Thyroid gland (tissue), 4 donors: ENCODE data around the gene EFCC1.

Experiments used
- POLR2A ChIP-seq, 2 donors: fragments of 450-650 bp; IDR thresholded peaks; one replicate each; pipeline ENCODE4 v1.6.1; 2017; ENCODE audit warnings: antibody characterized with exemption in 2 of 2, mild to moderate bottlenecking in 2 of 2, moderate library complexity in 1 of 2
- TF ChIP-seq, protein P1 (sequence below), 6 experiments: fragments of 200-600 bp in 3 of 6; fragments of 450-650 bp in 3 of 6; sonication (generic) in 3 of 6; IDR thresholded peaks; one replicate each; pipeline ENCODE4 v1.5.1; 2016 to 2019; ENCODE audit warnings: antibody characterized with exemption in 6 of 6, mild to moderate bottlenecking in 2 of 6, inconsistent platforms in 1 of 6, moderate library complexity in 1 of 6

DNA sequence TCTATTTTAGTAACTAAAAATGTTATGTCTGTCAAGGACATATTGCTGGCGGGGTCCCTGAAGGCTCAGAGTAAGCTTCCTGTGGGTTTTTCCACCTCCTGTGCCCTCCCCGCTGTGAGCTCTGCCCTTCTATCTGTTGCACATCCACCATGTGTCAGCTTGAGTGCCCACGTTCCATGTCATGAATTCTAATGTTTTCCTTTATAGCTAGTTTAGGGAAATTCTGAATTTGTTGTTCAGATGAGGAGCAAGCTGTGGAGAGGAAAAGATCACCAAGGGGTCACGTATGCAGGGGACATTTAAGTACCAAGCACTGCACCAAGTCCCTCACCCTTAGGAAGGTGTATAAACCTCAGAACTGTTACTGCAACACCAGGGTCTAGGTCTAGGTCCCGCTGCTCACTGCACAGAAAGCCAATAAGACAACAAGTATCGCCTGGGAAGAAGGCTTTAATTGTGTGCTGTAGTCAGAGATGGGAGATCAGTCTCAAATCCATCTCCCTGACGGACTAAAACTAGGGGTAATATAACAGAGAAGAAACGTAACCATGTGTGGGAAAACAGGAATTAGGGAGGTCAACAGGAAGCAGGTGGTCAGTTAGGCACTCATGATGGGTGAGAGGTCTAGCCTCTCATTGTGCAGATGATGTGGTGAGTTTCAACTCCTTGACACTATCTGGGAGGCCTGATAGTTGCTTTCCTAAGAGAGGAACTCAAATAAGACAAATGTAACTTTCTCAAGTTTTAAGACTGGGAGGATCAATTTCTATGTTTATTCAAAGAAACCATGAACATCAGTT, 69.2 kb downstream of the EFCC1 start:
- TF ChIP-seq, protein P1, sequence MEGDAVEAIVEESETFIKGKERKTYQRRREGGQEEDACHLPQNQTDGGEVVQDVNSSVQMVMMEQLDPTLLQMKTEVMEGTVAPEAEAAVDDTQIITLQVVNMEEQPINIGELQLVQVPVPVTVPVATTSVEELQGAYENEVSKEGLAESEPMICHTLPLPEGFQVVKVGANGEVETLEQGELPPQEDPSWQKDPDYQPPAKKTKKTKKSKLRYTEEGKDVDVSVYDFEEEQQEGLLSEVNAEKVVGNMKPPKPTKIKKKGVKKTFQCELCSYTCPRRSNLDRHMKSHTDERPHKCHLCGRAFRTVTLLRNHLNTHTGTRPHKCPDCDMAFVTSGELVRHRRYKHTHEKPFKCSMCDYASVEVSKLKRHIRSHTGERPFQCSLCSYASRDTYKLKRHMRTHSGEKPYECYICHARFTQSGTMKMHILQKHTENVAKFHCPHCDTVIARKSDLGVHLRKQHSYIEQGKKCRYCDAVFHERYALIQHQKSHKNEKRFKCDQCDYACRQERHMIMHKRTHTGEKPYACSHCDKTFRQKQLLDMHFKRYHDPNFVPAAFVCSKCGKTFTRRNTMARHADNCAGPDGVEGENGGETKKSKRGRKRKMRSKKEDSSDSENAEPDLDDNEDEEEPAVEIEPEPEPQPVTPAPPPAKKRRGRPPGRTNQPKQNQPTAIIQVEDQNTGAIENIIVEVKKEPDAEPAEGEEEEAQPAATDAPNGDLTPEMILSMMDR (IDR thresholded peaks at IDR 0.05) = no peak
- no peak for TF ChIP-seq POLR2A (IDR thresholded peaks at IDR 0.05)
